Endometrial microvascular endothelial cells (primary cell): ENCODE results near the gene UGT2B11. TPM values are rescaled to one million over a fixed set of nuclear protein-coding genes. Genes with fewer than 3 reads are reported as not detected.
"Not testable (repeated sequence)": the region's sequence is repeated elsewhere in the genome, so short reads cannot be mapped to it uniquely, and the experiment has no call there.

Source experiments
- in situ Hi-C: cut with HindIII; loops from 2 replicates; pipeline ENCODE4 v1.10.0; 2017; ENCODE audit warnings: low sequenced_read_pairs, low pct_unique_long_range_greater_than_20kb; ENCODE audit errors: inconsistent ontology term
- total RNA-seq: library from RNA; depleted of rRNA; stranded (reverse); fragments of >200 nt; gene quantifications from one replicate; pipeline ENCODE4 v1.2.3, GENCODE V29; 2015; ENCODE audit errors: inconsistent ontology term

Gene UGT2B11
- total RNA-seq, 1 donor from 2014 or later = not detected

DNA sequence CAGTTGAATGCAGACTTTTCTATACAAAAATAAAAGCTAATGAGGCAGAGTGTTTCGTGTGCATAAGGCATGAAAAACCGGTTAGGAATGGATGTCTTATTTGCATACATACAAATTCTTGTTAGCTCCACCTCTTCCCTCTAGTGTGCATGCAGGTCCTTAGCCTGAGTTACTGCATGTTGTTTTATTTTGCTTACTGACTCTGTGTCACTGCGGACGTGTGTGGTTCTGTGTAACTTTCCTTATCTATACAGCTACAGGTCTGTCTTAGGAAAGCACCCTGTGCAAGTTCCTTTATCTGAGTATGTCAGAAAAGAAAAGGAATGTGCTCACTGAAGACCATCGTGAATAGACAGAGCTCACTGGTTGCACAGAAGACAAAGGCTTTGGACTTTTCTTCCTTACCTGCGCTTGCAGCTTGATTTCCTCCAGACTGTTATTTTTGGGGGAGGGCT lies 35.8 kb downstream of the UGT2B11 start:
- in situ Hi-C loops = not testable (repeated sequence)

DNA sequence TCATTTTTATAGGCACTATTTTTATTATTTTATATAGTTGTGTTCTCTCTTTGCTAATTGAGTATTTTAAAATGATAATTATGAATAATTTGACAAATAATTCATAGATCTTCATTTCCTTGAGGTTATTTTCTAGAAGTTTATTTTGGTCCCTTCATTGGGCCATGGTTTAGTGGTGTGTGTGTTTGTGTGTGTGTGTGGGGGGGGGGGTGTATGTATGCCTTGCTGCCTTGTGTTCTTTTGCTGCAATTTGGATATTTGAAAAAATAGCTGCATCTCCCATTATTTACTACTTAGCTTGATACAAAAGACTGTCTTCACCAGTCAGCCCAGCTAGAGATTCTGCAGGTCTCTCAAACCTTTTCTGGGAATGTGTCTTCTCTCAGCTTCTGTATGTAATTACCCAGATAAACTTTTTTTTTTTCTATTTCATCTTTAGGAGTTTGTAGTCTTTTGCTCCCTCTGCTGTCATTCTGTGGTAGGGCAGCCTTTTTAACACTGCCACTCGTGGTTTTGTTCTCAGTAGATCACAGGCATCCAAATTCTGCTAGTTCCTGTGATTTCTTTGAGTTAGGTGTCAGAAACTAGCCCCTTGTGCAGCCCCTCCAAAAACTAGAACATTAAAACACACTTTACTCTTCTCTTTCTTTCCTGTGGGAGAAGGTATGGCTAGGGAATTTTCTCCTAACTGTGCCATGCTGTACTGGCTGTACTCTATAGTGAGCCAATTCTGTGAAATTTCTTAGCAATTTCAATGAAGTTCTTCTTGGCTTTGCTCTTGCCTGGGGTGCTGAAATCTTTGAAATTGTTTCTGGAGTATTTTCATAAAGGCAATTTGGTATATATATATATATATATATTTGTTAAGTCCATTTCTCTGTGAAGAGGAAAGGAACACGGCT lies 44.1 kb downstream of the UGT2B11 start:
- in situ Hi-C loops = not testable (repeated sequence)

DNA sequence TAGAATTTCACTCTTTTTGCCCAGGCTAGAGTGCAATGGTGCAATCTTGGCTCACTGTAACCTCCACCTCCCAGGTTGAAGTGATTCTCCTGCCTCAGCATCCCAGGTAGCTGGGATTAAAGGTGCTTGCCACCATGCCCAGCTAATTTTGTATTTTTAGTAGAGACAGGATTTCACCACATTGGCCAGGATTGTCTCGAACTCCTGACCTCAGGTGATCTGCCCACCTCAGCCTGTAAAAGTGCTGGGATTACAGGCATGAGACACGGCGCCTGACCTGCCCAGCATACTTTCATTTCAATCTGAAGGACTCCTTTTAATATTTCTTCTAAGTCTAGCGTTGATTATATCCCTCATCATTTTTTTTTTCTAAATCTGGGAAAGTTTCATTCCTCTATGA lies 45.4 kb downstream of the UGT2B11 start:
- in situ Hi-C loops = not testable (repeated sequence)

DNA sequence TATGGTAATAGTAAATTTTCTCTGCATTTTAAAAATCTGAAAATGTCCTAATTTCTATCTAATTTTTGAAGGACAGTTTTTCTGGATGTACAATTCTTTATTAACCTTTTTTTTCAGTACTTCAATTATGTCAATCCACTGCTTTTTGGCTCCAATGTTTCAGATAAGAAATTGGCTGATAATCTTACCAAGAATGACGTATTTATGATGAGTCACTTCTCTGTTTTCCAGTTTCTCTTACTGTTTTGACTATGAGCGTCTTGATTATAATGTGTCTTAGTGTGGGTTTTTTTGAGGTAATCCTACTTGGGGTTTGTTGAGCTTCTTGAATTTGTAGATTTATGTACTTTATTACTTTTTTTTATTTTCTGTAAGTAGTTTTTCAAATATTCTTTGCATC lies 47.2 kb downstream of the UGT2B11 start:
- in situ Hi-C loops = no loop called here

DNA sequence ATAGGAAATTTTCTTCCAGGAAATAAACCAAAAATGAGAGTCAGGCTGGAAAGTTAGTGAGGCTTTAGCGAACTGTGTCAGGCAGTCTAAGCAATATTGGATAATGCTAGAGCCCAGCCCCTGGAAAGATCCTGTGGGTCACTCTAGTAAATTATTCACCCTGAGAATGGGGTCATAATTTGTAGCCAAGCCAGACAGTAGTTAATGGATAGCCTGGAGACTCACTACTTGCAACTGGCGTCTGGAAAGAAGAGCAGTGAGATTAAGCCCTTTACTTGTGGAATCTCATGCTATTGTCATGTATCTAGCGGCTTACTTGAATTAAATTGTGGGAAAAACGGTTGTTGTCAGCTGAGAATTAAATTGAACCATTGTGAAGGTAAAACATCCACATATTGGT lies 48.2 kb downstream of the UGT2B11 start:
- in situ Hi-C loops = not testable (repeated sequence)

DNA sequence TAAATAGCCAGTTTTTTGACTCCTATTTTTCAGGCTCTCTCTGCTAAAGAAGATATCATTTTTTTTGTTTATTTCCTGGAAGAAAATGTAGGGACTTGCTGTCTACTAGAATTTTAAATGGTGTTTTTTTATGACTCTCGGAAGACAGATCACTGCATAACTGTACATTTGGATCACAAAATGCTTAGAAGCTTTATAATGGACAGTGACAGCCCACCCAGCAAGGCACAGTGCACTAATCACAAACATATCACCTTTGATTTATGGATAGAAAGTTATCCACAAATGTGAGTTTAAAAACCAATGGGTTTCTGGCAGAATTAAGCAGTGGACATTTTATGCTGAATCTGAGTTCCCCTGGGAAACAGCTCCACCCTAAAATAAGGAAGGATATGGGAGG lies 48.8 kb downstream of the UGT2B11 start:
- in situ Hi-C loops = not testable (repeated sequence)

DNA sequence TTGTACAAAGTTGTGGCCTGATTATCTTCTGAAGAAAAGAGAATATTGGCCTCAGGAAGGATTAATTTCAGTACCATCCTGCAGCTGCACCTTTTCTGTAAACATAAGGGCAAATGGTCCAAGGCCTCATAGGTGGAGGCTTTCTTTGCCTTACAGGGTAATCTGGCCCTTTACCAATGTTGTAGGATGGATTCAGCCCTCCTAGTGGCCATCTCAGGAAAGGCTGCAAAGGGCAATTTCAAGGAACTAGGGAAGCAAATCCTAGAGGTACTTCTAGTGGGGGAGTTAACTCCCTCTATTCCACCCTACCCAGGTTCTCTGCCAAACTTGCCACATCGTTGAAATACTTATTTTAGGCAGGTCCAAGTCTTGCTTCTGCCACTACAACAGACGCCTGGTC lies 57.6 kb downstream of the UGT2B11 start:
- in situ Hi-C loops = no loop called here

DNA sequence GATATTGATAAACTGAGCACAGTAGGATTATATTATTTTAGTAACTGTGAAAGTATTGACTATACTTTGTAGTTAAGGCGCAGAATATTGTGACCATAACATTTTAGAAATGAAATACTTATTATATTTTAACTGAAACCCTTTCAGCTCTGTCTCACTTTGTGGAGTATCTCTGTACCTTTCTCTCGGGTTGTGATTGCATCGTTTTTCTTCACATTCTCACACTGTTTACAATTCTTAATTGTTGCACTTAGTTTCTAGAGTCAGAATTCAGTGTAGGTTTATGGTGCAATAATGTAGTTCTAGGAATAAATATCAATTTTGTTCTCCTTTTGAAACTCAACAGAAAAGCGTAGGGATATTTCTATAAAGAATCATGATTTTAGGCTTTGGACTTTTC lies 60.5 kb downstream of the UGT2B11 start:
- in situ Hi-C loops = no loop called here

Other genes starting within 250 kb of the UGT2B11 start
- gene UGT2B7, start 118.3 kb downstream of the UGT2B11 start, total RNA-seq = not detected
- not detected for gene UGT2B28, start 65.7 kb upstream of the UGT2B11 start, total RNA-seq